HepG2 (cell line): ENCODE measurements around the gene NAA16. TPM values are rescaled to one million over a fixed set of nuclear protein-coding genes. Genes with fewer than 3 reads are reported as not detected.

Experiments
- ARHGAP35 ChIP-seq: sonication (generic); formaldehyde crosslinking; IDR thresholded peaks from 2 replicates; pipeline ENCODE4 v1.9.0; 2022; ENCODE audit warnings: mild to moderate bottlenecking, inconsistent platforms, moderate library complexity, missing genetic modification reagents, borderline replicate concordance
- DMAP1 ChIP-seq: IDR thresholded peaks from 2 replicates; pipeline ENCODE4 v1.6.1; 2016
- DZIP1 ChIP-seq: sonication (generic); formaldehyde crosslinking; IDR thresholded peaks from 2 replicates; pipeline ENCODE4 v1.5.0; 2020; ENCODE audit warnings: mild to moderate bottlenecking, missing genetic modification reagents
- FOXA1 ChIP-seq, 2 experiments: fragments of 450-650 bp in 1 of 2; sonication (generic) in 1 of 2; formaldehyde crosslinking in 1 of 2; IDR thresholded peaks; 2 replicates each; pipeline versions ENCODE4 v1.4.0 to v1.6.1; 2016 to 2020; ENCODE audit warnings: missing genetic modification reagents in 1 of 2
- MLXIP ChIP-seq: sonication (generic); formaldehyde crosslinking; IDR thresholded peaks from 2 replicates; pipeline ENCODE4 v1.9.0; 2021; ENCODE audit warnings: missing genetic modification reagents, borderline replicate concordance
- SPEN ChIP-seq: sonication (generic); formaldehyde crosslinking; IDR thresholded peaks from 2 replicates; pipeline ENCODE4 v1.5.1; 2020; ENCODE audit warnings: low read depth, mild to moderate bottlenecking, missing genetic modification reagents
- SRSF1 ChIP-seq: fragments of 200-400 bp; formaldehyde crosslinking; optimal IDR thresholded peaks from 2 replicates; pipeline ENCODE3; 2017; ENCODE audit warnings: mild to moderate bottlenecking, low read depth, low read length, moderate library complexity
- SRSF9 ChIP-seq: fragments of 200-400 bp; formaldehyde crosslinking; IDR thresholded peaks from 2 replicates; pipeline ENCODE4 v1.6.1; 2018; ENCODE audit warnings: borderline replicate concordance, mild to moderate bottlenecking, low read depth, low read length; ENCODE audit not compliant: insufficient read depth, poor library complexity, severe bottlenecking
- STAG1 ChIP-seq: sonication (generic); formaldehyde crosslinking; IDR thresholded peaks from 2 replicates; pipeline ENCODE4 v1.4.0; 2020; ENCODE audit warnings: missing genetic modification reagents
- THAP7 ChIP-seq: sonication (generic); formaldehyde crosslinking; IDR thresholded peaks from 2 replicates; pipeline ENCODE4 v1.8.1; 2023; ENCODE audit warnings: mild to moderate bottlenecking, missing genetic modification reagents
- TSC22D2 ChIP-seq: sonication (generic); formaldehyde crosslinking; IDR thresholded peaks from 2 replicates; pipeline ENCODE4 v1.5.1; 2020; ENCODE audit warnings: missing genetic modification reagents, mild to moderate bottlenecking, borderline replicate concordance
- ZNF296 ChIP-seq: sonication (generic); formaldehyde crosslinking; conservative IDR thresholded peaks from 2 replicates; pipeline ENCODE4 v1.5.0; 2020; ENCODE audit warnings: mild to moderate bottlenecking, missing genetic modification reagents
- ZNF724P ChIP-seq: sonication (generic); formaldehyde crosslinking; IDR thresholded peaks from 2 replicates; pipeline ENCODE4 v1.8.0; 2022; ENCODE audit warnings: missing genetic modification reagents, borderline replicate concordance
- polyA plus RNA-seq, 8 experiments: library from polyadenylated mRNA; depleted of rRNA in 3 of 8; stranded (reverse) in 7 of 8; unstranded in 1 of 8; fragments of >200 nt; fragmentation: Illumina TruSeq in 4 of 8; extraction: Trizol in 4 of 8; gene quantifications; 2 replicates each; pipeline versions ENCODE4 v1.2.1 to v1.2.3, GENCODE V29; 2011 to 2016; ENCODE audit warnings: low read depth in 4 of 8, missing spikeins in 1 of 8, mixed read lengths in 1 of 8; ENCODE audit not compliant: insufficient read depth in 1 of 8
- total RNA-seq, 5 experiments: library from RNA; depleted of rRNA; stranded (reverse); fragments of >200 nt; fragmentation: Illumina TruSeq; extraction: Trizol; gene quantifications; 2 replicates each; pipeline ENCODE4 v1.2.3, GENCODE V29; 2016; ENCODE audit warnings: low read depth in 1 of 5
- TF ChIP-seq, protein P1 (sequence below): sonication (generic); formaldehyde crosslinking; IDR thresholded peaks from 2 replicates; pipeline ENCODE4 v1.5.0; 2020; ENCODE audit warnings: mild to moderate bottlenecking, missing genetic modification reagents, borderline replicate concordance
- TF ChIP-seq, protein P2 (sequence below): sonication (generic); formaldehyde crosslinking; IDR thresholded peaks from 2 replicates; pipeline ENCODE4 v1.5.1; 2020; ENCODE audit warnings: mild to moderate bottlenecking, moderate library complexity, missing genetic modification reagents

Gene NAA16
- total and polyA plus RNA-seq, 2 of the 13 experiments (the other 11 are each of a cell fraction or from before 2014, with no cell fraction given): 9.2 to 15.1 TPM

DNA sequence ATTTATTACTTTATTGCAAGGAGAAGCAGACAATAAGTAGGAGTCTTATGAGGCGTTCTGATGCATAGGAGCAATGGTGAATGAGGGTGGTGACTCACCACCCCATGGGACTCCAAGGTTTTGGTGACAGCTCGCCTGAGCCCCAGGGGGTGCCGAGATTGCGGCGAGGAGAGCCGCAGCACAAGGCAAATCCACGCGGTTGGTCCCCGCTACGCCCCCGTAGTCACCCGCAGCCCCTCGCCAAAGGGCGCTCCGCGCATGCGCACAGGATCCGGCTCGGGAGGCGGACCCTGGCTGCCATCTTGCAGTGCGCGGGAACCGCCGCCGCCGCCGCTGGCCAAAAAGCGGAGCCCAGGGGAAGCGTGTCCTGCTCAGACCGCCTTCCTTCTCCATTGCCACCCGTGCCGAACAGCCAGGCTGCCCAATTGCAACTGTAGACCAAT lies at the start of gene NAA16 (continued):
- peak; percentile 41 for TF ChIP-seq SRSF1
- TF ChIP-seq MLXIP (CRISPR knock-in tag): no peak
- TF ChIP-seq, protein P1, sequence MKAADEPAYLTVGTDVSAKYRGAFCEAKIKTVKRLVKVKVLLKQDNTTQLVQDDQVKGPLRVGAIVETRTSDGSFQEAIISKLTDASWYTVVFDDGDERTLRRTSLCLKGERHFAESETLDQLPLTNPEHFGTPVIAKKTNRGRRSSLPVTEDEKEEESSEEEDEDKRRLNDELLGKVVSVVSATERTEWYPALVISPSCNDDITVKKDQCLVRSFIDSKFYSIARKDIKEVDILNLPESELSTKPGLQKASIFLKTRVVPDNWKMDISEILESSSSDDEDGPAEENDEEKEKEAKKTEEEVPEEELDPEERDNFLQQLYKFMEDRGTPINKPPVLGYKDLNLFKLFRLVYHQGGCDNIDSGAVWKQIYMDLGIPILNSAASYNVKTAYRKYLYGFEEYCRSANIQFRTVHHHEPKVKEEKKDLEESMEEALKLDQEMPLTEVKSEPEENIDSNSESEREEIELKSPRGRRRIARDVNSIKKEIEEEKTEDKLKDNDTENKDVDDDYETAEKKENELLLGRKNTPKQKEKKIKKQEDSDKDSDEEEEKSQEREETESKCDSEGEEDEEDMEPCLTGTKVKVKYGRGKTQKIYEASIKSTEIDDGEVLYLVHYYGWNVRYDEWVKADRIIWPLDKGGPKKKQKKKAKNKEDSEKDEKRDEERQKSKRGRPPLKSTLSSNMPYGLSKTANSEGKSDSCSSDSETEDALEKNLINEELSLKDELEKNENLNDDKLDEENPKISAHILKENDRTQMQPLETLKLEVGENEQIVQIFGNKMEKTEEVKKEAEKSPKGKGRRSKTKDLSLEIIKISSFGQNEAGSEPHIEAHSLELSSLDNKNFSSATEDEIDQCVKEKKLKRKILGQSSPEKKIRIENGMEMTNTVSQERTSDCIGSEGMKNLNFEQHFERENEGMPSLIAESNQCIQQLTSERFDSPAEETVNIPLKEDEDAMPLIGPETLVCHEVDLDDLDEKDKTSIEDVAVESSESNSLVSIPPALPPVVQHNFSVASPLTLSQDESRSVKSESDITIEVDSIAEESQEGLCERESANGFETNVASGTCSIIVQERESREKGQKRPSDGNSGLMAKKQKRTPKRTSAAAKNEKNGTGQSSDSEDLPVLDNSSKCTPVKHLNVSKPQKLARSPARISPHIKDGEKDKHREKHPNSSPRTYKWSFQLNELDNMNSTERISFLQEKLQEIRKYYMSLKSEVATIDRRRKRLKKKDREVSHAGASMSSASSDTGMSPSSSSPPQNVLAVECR (CRISPR knock-in tag): no peak; the same call in 1 of the 2 replicates
- TF ChIP-seq THAP7 (CRISPR knock-in tag): no peak
- TF ChIP-seq, protein P2, sequence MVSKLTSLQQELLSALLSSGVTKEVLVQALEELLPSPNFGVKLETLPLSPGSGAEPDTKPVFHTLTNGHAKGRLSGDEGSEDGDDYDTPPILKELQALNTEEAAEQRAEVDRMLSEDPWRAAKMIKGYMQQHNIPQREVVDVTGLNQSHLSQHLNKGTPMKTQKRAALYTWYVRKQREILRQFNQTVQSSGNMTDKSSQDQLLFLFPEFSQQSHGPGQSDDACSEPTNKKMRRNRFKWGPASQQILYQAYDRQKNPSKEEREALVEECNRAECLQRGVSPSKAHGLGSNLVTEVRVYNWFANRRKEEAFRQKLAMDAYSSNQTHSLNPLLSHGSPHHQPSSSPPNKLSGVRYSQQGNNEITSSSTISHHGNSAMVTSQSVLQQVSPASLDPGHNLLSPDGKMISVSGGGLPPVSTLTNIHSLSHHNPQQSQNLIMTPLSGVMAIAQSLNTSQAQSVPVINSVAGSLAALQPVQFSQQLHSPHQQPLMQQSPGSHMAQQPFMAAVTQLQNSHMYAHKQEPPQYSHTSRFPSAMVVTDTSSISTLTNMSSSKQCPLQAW (CRISPR knock-in tag): 0 out of 2 replicates have a peak, but pooled peaks have one; percentile 17
- TF ChIP-seq ZNF724P (CRISPR knock-in tag): no peak
- TF ChIP-seq STAG1 (CRISPR knock-in tag): no peak
- TF ChIP-seq DMAP1: no peak; the same call in none of the 2 replicates
- no peak for TF ChIP-seq FOXA1 (IDR thresholded peaks at IDR 0.05)
- TF ChIP-seq FOXA1 (CRISPR knock-in tag; IDR thresholded peaks at IDR 0.05): no peak
- no peak; the same call in 1 of the 2 replicates for TF ChIP-seq ZNF296
- no peak for TF ChIP-seq DZIP1 (CRISPR knock-in tag)
- no peak for TF ChIP-seq SRSF9
- no peak; the same call in 1 of the 2 replicates for TF ChIP-seq SPEN (CRISPR knock-in tag)
- TF ChIP-seq ARHGAP35 (CRISPR knock-in tag): no peak
- no peak for TF ChIP-seq TSC22D2 (CRISPR knock-in tag)
